ENCODE results near the gene CACNA1D.
"Not testable (repeated sequence)": the region's sequence is repeated elsewhere in the genome, so short reads cannot be mapped to it uniquely, and the experiment has no call there.

Gene CACNA1D

DNA sequence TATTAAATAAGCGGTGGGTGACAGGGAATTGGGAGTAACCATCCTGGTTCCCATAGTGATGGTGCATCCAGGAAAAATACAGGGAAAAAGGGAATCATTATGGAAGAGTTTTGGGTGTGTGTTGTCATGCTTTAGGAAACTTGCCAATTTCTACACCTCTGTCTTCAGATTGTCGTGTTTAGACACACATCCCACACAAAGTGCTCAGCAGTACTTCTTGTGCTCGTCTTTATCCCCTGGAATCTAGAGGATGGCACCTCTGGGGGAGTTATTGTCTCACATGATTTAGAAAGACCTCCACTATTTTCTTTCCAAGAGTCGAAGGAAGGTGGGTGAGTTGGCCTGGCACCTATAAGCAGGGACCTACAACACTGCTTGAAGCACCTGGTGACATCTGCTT is 35.8 kb downstream of the CACNA1D start:
- no peak for DNase-seq (ENCODE audit: low spot score)

DNA sequence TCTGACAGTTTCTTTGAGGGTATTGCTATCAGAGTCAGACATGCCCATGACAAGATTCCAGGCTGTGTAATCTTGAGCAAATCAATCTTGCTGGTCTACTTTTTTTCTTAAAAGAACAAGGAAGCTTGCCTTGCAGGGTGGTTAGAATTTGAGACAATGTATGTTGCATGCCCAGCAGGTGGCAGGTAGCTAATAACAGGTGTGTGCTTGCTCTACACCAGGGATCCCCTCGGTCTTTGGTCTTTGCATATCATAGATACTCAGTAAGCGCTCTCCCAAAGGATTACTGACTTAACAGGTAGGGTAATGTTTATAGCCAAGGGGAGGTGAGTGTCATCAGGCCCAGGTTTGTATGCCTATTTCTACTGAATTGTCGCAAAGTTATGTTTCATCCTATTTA is 37.3 kb downstream of the CACNA1D start:
- DNase-seq (ENCODE audit: low spot score): no peak

DNA sequence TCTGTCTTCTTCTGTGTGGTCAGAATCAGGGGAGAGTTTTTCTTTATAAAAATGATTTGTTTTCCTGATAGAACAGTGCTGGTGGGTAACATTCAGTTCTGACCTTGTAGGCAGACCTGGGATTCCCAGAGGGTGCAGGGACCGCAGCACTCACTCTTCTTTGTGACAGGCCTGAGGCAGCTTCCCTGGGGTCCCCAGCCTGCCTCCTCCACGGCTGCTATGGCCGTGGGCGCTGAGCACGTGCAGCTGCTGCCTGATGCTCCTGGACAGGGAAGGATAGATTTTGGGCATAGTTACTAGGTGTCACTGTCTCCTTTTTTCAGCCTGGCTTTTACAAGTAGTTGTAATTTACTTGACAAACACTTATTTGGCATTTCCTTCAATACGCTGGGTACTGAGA is 39.1 kb downstream of the CACNA1D start:
- DNase-seq (ENCODE audit: low spot score): no peak

DNA sequence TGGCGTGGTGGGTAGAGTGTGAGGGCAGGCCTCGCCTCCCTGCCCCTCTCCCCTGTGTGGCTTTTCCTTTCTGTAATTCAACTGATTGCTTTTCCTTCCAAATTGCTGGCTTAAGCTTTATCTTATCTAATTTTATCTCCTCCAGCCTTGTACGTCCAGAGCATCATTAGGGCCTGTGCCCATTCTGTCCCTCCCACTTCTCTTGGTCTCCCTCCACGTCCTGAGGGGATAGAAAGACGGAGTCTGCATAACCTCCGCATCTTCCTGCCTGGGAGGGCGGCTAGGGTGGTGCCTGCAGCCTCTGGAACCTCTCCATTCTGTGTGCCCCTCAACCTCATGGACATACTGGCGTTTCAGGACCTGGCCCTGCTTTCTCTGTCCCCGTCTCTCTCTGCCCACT is 39.8 kb downstream of the CACNA1D start:
- DNase-seq (ENCODE audit: low spot score): no peak

DNA sequence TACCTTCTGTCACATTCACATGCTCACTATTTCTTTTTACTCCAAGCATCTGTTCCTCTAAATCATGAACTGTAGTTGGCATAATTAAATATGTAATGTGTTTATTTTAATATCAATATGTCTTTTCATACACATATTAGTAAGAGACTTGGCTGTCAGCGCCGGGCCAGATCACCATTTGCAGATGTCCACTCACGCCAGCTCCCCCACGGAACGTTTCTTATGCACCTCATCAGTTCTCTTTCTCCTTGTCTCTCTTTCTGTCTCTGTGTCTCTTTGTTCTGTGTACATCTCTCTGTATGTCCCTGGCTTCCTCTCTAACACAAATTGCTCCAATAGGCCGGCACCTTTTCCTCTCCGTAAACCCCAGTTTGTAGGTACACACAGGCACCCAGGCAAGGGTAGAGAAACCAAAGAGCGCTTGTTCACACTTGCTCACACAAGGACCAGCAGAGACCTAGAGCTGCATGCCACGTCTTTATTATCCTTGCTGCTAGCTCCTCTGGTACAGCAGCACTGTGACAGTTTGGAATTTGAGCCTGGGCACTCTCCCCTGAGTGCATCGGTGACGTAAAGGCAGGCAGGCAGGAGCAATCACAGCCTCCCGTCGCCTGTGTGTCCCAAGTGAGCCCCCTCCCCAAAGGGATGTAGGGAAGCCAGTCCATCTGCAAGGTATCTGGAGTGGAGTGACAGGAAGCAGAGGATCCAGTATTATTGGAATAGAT is 40.4 kb downstream of the CACNA1D start:
- DNase-seq (ENCODE audit: low spot score): no peak

DNA sequence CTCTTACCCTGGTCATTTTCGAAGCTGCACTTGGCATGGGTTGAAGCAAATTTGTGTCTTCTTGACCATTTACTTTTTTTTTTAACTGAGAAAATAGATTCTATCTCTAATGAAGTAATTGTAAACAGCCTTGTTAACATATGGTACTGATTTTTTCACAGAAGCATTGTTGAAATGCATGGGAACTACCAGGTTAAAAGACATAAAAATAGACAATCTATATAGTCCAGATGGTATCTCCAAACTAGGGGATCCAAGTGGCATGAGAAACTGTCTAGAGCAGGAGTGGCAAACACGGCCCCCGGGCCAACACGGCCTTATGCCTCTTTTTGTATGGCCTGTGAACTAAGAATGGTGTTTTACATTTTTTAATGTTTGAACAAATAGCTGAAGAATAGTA is 41.9 kb downstream of the CACNA1D start:
- DNase-seq (ENCODE audit: low spot score): no peak

DNA sequence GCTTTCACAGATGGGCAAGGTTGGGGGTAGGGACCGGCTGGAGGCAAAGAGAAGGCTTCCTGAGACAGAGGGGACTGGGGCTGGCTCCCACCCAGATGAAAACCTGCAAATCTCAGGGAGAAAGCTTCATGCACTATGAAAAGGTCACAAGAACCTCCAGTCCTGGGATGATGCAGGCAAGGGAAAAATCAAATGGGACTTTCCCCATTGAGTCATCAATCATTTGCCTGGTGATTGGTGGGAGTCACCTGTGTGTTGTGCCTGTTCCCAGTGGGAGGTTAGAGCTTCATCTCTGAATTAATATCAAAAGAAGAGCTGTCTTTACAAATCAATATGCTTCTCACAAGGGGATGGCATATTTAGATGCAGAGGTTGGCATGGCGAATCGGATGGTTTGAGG is 49.9 kb downstream of the CACNA1D start:
- no peak for DNase-seq (ENCODE audit: low spot score)

DNA sequence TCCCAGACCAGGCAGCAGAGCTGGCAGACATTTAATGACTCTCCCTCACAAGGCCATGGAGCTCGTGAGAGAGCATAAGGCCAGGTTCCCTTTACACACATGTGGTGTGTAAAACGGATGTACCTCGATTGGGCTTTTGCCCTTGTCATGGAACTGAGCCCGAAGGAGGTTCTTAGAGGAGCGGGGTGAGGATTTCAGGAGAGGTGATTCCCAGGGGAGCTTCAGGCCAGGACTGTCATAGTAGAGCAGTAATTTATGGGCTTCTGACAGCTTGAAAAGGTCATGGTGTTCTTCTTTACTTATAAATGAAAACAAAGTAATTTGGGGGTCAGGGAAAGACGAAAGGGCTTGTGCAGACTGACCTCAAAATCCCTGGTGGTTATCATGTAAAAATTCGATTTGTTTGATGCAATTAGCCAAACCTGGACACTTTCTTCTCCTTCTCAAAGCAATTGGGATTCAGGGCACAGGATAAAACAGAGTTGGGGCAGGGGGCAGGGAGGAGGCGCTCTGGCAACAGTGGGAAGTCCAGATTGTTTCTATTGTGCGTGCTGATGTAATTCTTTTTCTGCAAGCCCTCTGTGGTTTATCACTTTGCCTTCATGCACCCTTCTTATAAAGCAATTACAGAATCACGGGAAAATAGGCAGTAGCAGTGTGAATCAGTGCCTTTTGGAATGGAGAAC is 51.0 kb downstream of the CACNA1D start:
- no peak for DNase-seq (ENCODE audit: low spot score)

DNA sequence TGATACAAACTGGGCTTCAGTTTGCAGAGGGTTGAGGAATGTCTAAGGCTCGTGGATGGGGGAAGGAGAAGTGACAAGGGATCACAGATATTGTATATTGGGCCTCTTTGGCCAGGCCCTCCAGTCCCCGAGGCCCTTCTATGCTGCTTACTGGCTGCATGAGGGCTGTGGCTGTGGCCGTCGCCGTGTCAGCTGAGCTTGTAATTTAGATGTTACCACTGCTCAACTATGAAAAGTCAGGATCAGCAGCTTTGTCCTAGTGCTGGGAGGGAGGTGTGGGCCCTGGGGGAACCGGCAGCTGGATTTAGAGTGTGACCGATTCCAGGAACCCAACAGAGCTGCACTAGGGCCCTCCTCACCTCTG is 51.6 kb downstream of the CACNA1D start:
- no peak for DNase-seq (ENCODE audit: low spot score)

DNA sequence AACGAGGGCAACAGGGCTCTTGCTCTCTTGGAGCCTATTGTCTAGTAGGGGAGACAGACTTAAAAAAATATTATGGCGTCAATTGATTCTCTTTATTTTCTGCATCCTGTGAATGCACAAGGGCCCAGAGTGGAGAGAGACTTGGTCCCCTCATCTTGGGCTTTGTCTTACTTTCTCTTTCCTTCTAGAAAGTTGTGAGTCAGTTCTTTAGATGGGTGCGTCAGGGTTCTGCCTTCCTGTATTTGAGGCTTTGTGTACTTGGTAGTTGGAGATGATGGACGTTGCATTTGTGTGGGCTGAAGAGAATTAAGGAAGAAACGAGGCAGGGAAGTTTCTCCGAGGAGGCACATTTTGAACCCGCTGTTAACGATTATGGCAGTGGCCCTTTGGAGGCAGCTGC is 52.9 kb downstream of the CACNA1D start:
- no peak for DNase-seq (ENCODE audit: low spot score)

DNA sequence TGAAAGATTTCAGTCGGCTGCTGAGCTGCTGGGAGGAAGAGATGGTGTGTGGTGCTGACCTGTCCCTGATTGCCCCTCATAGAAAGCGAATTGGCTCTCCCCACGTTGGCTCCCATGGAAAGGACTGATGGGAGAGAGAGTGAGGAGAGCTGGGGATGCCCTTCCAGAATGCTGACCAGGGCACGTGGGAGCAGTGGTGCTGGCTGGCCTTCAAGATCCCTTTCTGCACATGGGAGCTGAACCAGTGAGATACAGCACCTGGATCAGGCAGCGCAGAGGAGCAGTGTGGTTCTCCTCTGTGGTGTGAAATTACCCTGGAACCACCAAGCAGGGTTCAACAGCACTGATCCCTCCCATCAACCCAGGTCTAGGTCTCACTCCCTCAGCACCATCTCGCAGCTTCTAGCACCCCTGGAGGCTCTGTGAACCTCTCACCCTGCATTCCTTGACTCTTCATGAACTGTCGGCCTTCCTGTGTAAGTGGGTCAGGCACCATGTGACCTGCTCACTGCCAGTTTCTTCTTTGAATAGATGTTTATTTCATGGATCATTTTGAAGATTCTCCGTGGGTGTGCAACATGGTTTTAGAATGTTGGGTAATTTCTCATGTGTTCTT is 55.7 kb downstream of the CACNA1D start:
- no peak for DNase-seq (ENCODE audit: low spot score)

DNA sequence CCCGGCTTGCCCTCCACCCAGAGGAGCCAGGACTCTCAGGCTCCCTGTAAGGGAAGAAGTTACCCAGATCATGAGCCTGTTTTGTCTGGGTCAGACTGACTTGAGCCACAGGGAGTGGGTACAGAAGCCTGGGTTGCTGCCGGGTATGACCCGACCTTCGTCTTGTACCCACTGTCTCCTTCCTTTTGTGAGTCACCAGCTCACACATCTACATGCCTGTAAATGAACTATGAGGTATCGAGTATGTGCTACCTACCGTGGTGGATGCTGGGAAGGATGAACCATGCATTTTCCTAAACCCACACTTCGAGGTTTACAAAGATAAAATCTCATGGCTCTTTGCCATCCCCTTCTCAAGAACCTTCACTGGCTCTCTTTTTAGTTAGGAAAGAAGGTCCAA is 56.9 kb downstream of the CACNA1D start:
- DNase-seq (ENCODE audit: low spot score): no peak

DNA sequence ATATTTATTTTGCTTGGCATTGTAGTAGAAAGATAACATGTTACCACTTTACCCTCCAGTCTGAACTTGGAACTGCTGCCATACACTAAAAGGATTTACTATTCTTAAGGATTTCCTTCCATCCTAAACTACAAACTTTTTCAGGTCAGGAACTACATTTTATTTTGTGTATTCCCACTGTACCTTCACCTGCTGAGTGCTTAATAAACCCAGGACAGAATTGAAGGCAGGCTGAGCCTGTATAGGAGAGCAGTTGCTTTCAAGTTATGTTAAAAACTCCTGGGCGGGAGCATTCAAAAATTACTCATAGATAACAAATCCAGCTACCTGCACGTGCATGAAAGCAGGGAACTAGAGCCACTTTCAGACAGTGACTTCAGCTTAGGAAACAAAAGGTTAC is 58.3 kb downstream of the CACNA1D start:
- DNase-seq (ENCODE audit: low spot score): no peak

DNA sequence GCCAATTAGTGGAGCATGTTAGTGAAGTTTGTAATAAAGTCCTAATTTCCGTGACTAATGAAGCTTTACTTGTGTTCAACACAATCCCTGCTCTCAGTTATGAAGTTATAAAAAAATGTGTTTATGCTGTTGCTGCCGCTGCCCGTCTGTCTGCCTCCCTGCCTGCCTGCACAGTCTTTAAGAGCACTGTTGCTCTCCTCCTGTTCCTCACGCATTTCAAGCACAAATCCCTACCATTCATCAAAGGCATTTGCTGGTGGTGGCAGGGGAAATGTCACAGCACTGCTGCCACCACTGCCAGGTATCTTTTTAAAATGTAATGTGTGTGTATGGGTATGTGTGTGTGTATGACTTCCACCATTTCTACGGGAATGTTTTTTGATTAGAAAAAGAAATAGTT is 58.8 kb downstream of the CACNA1D start:
- no peak for DNase-seq (ENCODE audit: low spot score)

DNA sequence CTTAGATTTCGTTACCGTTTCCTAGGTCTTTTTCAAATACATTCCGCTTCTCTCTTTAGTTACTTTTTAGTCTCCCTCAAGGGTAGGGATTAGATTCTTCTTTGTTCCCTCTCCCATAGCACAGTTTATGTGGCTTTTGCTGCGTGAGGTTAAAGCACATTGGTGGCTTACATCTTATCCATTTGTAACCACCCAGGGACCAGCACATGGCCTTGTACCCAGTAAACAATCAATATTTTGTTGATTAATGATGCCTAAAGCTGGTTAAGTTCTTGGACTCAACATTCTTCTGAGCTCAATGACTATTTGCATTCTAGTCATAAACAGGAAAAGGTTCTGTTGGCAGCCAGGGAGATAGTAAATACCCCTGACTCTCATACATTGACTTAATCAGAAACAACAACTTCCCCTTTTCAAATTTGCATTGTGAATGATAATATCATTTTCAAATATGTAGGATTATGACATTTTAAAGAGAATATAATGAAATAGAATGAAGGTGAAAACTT is 60.2 kb downstream of the CACNA1D start:
- no peak for DNase-seq (ENCODE audit: low spot score)

DNA sequence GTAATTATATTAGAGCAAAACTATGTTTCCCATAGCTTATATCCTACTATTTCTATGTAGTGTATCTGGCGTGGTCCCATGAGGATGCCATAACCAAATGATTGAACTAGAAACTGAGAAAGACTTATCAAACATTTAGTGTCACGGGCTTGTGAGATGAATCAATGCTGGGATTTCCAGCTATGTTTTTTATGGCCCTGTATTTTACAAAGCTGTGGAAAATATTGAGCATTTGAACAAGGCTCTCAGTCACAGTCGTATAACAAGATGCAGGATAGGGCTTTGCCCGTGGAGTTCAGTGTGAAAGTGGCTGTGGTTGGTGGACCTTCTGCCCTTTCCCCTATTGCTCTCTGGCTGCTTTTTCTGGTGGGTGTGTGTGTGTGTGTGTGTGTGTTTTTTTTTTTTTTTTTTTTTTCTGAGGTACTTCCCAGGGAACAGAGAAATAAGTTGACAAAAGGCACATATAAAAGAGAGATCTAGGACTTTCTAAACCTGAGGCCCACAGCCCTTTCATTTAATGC is 60.7 kb downstream of the CACNA1D start:
- no peak for DNase-seq (ENCODE audit: low spot score)

DNA sequence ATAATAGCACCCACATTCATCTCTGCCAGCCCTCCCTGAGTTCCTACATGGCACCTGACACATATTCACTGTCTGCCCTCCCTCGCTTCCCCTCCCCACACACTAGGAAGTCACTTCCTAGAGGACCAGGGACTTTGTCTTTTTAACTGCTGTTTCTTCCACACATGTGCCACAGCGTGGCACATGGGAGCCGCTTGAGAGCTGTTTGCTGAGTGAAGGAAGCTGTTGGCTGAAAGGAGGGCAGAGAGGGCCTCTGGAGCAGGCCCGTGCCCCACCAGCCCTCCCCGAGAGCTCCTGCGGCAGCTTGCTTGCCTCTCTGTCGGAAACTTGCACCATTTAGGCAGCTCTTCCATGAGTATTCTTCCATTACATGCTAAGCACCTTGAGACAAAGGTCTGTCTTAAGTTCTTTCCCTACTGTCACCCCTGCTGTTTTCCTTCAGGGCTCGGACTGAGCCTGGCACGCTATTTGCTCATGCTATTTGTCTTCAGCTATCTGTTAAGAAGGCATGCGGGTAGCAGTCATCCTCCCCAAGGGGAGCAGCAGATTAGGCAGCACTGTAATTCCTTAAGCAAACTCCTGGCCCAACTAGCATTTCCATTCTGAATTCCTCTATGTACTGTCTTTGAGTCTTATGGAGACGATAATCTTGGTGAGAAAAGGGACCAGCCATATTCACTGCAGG is 72.2 kb downstream of the CACNA1D start:
- no peak for DNase-seq (ENCODE audit: low spot score)

DNA sequence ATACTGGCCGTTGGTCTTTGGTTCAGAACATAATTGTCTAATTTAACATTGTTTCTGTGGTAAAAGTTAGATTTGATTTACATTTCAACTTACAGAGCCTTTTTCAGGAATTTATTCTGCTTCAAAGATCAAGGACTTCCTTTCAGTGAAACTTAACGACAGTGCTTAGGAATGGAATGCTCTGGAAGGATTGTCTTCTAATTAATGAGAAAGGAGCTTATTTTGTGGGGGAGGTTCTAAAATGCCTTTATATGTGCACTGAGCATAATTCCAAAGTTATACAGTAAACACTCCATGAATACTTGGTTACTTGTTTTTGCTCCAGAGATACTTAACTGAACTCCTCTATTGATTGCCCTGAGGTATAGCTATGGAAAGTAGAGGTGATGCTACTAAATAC is 75.7 kb downstream of the CACNA1D start:
- no peak for DNase-seq (ENCODE audit: low spot score)

DNA sequence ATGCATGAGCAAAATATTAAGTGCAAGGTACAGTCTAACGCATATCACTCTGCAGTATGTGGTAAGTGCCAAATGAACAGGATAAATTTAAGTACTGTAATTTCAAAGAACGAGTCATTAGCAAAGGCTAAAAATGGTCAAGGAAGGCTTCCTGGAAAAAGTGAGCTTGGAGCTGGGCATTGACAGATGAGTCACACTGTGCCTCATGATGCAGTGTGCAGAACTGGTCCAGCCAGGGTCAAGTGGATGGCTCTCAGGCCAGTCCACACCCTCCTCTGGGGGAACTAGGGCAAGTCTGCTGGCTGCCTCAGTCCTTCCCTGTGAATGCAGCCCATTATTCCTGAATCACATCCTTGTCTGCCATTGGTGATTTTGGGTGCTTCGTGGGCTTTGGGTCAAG is 76.3 kb downstream of the CACNA1D start:
- DNase-seq (ENCODE audit: low spot score): peak; percentile 34

DNA sequence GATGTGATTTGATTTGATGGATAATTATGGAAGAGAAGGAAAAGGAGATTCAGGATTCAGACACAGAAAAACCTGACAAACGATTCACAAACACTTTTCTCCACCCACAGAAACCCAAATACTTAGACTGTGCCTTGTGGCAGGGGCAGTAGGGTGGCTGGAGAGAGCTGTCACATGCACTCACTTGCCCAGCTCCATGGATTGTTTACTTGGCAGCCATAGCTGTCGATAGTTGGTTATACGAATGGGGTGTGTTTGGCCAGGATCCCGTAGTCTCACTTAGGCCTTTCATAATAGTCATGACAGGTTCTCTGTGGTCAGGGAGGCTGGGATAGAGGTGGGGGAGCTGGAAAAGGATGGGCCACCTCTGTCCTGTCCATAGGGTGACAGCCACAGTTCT is 76.9 kb downstream of the CACNA1D start:
- DNase-seq (ENCODE audit: low spot score): no peak

DNA sequence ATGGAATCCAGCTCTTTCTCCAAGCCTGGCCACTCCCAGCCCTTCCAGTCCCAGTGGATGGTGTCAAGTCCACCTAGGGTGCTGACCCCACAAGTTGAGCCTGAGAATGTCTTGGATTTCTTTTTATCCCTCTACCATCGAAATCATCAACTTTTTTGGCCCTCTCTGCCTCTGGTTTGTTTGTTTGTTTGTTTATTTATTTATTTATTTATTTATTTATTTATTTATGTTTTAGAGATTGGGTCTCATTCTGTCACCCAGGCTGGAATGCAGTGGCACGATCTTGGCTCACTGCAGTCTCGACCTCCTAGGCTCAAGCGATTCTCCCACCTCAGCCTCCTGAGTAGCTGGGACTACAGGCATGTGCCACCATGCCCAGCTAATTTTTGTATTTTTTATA is 77.8 kb downstream of the CACNA1D start:
- not testable (repeated sequence) for DNase-seq (ENCODE audit: low spot score)

DNA sequence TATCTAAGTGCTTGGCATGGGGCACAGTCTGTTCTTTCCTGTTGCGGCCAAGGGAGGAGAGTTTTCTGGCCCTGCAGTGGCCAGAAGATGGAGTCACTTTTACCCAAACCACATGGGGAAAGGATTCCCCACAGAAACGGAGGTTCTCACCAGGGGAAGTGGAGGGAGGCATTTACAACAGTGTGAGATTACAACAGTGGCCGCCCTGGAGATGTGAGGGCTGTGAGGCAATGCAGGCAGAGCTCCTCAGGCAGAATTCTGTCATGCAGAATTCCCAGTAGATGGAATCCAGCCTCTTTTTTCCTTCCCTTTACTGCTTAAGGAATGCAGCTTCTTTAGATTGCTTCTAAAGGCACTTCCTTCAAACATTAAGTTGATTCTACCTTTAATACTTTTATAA is 83.1 kb downstream of the CACNA1D start:
- no peak for DNase-seq (ENCODE audit: low spot score)

DNA sequence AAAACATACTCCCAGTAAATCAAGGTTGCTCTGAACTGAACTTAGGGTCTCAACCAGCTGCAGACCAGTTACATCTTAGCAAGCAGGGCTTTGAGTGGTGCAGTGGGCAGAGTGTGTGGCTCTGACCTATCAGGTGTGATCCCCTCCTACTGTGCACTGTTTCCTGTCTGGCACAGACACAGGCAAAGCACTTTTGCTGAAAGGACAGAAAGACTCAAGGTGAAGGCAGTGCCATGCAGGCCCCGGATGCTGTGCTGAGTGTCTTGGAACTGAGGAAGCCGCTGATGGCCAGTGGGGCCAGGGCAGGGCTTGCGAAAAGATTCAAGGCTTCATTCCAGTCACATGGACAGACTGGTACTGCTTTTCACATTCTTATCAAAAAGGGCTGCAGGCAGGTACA is 85.2 kb downstream of the CACNA1D start:
- no peak for DNase-seq (ENCODE audit: low spot score)
